Measurements from ENCODE around the gene GNG5.
"Not testable (repeated sequence)": the region's sequence is repeated elsewhere in the genome, so short reads cannot be mapped to it uniquely, and the experiment has no call there.

DNA sequence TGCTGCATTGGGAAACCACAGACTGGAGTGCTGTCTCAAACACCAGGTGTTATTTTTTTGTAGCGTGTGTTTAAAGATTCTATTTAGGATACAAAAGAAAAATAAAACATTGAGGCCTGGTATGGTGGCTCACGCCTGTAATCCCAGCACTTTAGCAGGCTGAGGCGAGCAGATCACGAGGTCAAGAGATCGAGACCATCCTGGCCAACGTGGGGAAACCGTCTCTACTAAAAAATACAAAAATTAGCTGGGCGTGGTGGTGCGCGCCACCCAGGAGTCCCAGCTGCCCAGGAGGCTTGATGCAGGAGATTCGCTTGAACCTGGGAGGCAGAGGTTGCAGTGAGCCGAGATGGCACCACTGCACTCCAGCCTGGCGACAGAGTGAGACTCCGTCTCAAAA is 1.5 kb upstream of the GNG5 start:
- TF ChIP-seq, protein P1, sequence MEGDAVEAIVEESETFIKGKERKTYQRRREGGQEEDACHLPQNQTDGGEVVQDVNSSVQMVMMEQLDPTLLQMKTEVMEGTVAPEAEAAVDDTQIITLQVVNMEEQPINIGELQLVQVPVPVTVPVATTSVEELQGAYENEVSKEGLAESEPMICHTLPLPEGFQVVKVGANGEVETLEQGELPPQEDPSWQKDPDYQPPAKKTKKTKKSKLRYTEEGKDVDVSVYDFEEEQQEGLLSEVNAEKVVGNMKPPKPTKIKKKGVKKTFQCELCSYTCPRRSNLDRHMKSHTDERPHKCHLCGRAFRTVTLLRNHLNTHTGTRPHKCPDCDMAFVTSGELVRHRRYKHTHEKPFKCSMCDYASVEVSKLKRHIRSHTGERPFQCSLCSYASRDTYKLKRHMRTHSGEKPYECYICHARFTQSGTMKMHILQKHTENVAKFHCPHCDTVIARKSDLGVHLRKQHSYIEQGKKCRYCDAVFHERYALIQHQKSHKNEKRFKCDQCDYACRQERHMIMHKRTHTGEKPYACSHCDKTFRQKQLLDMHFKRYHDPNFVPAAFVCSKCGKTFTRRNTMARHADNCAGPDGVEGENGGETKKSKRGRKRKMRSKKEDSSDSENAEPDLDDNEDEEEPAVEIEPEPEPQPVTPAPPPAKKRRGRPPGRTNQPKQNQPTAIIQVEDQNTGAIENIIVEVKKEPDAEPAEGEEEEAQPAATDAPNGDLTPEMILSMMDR (IDR thresholded peaks at IDR 0.05) = not testable (repeated sequence)
- not testable (repeated sequence) for TF ChIP-seq POLR2A (IDR thresholded peaks at IDR 0.05)

Data from heart left ventricle (tissue), 13 donors.